HEK293T (cell line): ENCODE results near the gene MRGPRF.

ENCODE experiments used
- SP1 ChIP-seq: fragments of 450-650 bp; IDR thresholded peaks from 2 replicates; pipeline ENCODE4 v1.6.1; 2017
- SUZ12 ChIP-seq: fragments of 450-650 bp; IDR thresholded peaks from 2 replicates; pipeline ENCODE4 v1.6.1; 2016; ENCODE audit warnings: mild to moderate bottlenecking

DNA sequence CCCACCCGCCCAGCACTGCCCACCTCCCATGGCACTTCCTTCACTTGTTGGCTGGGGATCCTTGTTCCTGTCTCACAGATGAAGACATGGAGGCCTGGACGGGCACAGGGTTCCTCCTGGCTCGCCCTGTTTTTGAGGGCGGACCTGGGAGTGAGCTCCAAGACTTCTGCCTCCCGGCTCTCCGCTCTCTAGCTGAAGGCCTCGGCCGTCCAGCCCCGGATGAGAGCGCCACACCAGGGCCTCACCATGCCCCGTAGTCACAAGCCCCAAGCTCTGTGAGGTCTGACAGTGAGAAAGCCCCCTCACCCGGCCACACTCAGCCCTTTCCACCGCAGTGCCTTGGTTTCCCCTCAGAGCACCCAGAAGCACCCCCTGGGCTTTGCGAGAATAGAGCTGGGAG, 44.8 kb upstream of the MRGPRF start:
- TF ChIP-seq SP1, result no peak
- no peak for TF ChIP-seq SUZ12
